Stimulated activated CD8-positive, alpha-beta memory T cell treated with anti-CD3 and anti-CD28 coated beads, Interleukin-7, amount 100 ng/mL, for 48 hours (primary cell): ENCODE data around the gene PFKP.

Source experiments
- DNase-seq, 2 donors: peaks; one replicate each; pipeline ENCODE4 v3.0.0-alpha.2; 2020; ENCODE audit warnings: low read depth in 1 of 2; ENCODE audit errors: extremely low read depth in 1 of 2

Gene PFKP

GRCh38 chr10:3068968-3069737, 1.8 kb downstream of the PFKP start:
- DNase-seq, result no peak

- no peak for DNase-seq
These were observed 2.5 kb downstream of the PFKP start for GRCh38 chr10:3069876-3070275.

GRCh38 chr10:3071405-3072198, 4.3 kb downstream of the PFKP start:
- peak in 1 of 2 donors; percentile 61 for DNase-seq

- DNase-seq, result no peak
These were observed 5.5 kb downstream of the PFKP start for GRCh38 chr10:3072641-3073360.

- DNase-seq, result no peak
These were observed 6.9 kb downstream of the PFKP start for GRCh38 chr10:3074145-3074665.

GRCh38 chr10:3074985-3075600, 7.7 kb downstream of the PFKP start:
- no peak for DNase-seq

GRCh38 chr10:3076138-3076537, 8.8 kb downstream of the PFKP start:
- no peak for DNase-seq

GRCh38 chr10:3077509-3077908, 10.2 kb downstream of the PFKP start:
- no peak for DNase-seq

GRCh38 chr10:3077940-3078630, 10.7 kb downstream of the PFKP start:
- DNase-seq, result no peak

GRCh38 chr10:3081383-3081981, 14.1 kb downstream of the PFKP start:
- no peak for DNase-seq

- no peak for DNase-seq
These were observed 14.9 kb downstream of the PFKP start for GRCh38 chr10:3082290-3082689.

GRCh38 chr10:3085785-3086567, 18.6 kb downstream of the PFKP start:
- no peak for DNase-seq

- no peak for DNase-seq
These were observed 23.0 kb downstream of the PFKP start for GRCh38 chr10:3090388-3090787.

- DNase-seq, result peak in 1 of 2 donors; percentile 58
These were observed 23.8 kb downstream of the PFKP start for GRCh38 chr10:3090914-3091787.

- no peak for DNase-seq
These were observed 24.6 kb downstream of the PFKP start for GRCh38 chr10:3091921-3092320.

- DNase-seq, result no peak
These were observed 26.6 kb downstream of the PFKP start for GRCh38 chr10:3093996-3094395.

GRCh38 chr10:3094609-3095036, 27.3 kb downstream of the PFKP start:
- DNase-seq, result no peak
